H9 (cell line): Measurements from ENCODE around the gene PPP4R2. TPM values are rescaled to one million over a fixed set of nuclear protein-coding genes. Genes with fewer than 3 reads are reported as not detected.
"Not testable (repeated sequence)": the region's sequence is repeated elsewhere in the genome, so short reads cannot be mapped to it uniquely, and the experiment has no call there.

Experiments used
- DNase-seq: peaks from one replicate; pipeline ENCODE4 v3.0.0-alpha.2; 2017
- H2AFZ ChIP-seq: one replicate; pipeline ENCODE4 v1.6.1; 2013; ENCODE audit warnings: mild to moderate bottlenecking, low read length, control low read depth, moderate library complexity
- H2AK5ac ChIP-seq: 2 replicates; pipeline ENCODE4 v1.6.1; 2013; ENCODE audit warnings: low read length, control low read depth, mixed read lengths; ENCODE audit not compliant: insufficient read length
- H2BK120ac ChIP-seq: one replicate; pipeline ENCODE4 v1.6.1; 2013; ENCODE audit warnings: low read depth, mild to moderate bottlenecking, low read length, control low read depth, inconsistent platforms; ENCODE audit not compliant: poor library complexity, severe bottlenecking
- H2BK12ac ChIP-seq: 2 replicates; pipeline ENCODE4 v1.6.1; 2013; ENCODE audit warnings: low read length, control low read depth, mixed read lengths, low read depth; ENCODE audit not compliant: insufficient read length
- H2BK15ac ChIP-seq: 2 replicates; pipeline ENCODE4 v1.6.1; 2013; ENCODE audit warnings: low read depth, low read length, control low read depth
- H2BK20ac ChIP-seq: one replicate; pipeline ENCODE4 v1.6.1; 2013; ENCODE audit warnings: low read depth, mild to moderate bottlenecking, low read length, control low read depth, inconsistent platforms; ENCODE audit not compliant: poor library complexity, severe bottlenecking
- H2BK5ac ChIP-seq: 2 replicates; pipeline ENCODE4 v1.6.1; 2013; ENCODE audit warnings: low read length, control low read depth, mixed read lengths; ENCODE audit not compliant: insufficient read length
- H3K14ac ChIP-seq: 2 replicates; pipeline ENCODE4 v1.6.1; 2013; ENCODE audit warnings: low read length, control low read depth; ENCODE audit not compliant: insufficient read depth
- H3K18ac ChIP-seq: 2 replicates; pipeline ENCODE4 v1.6.1; 2013; ENCODE audit warnings: low read depth, mild to moderate bottlenecking, mixed read lengths, low read length, control low read depth; ENCODE audit not compliant: insufficient read length
- H3K23ac ChIP-seq: 2 replicates; pipeline ENCODE4 v1.6.1; 2013; ENCODE audit warnings: low read length, control low read depth, mixed read lengths, low read depth; ENCODE audit not compliant: insufficient read length
- H3K23me2 ChIP-seq: 2 replicates; pipeline ENCODE4 v1.6.1; 2013; ENCODE audit warnings: low read depth, mild to moderate bottlenecking, mixed read lengths, low read length, control low read depth; ENCODE audit not compliant: insufficient read length, poor library complexity, severe bottlenecking
- H3K27ac ChIP-seq: 2 replicates; pipeline ENCODE4 v1.5.1; 2013; ENCODE audit warnings: low read length, control low read depth, mixed read lengths, low read depth; ENCODE audit not compliant: insufficient read length
- H3K27me3 ChIP-seq: 2 replicates; pipeline ENCODE4 v1.6.1; 2013; ENCODE audit warnings: low read length, control low read depth, inconsistent platforms; ENCODE audit not compliant: insufficient read depth
- H3K4ac ChIP-seq: 2 replicates; pipeline ENCODE4 v1.6.1; 2013; ENCODE audit warnings: low read depth, mild to moderate bottlenecking, control low read depth, inconsistent platforms, low read length, moderate library complexity
- H3K4me1 ChIP-seq: 2 replicates; pipeline ENCODE4 v1.6.1; 2013; ENCODE audit warnings: low read length, control low read depth, inconsistent platforms; ENCODE audit not compliant: insufficient read depth
- H3K4me2 ChIP-seq: 2 replicates; pipeline ENCODE4 v1.6.1; 2013; ENCODE audit warnings: low read length, control low read depth, mixed read lengths; ENCODE audit not compliant: insufficient read length, insufficient read depth
- H3K56ac ChIP-seq: 2 replicates; pipeline ENCODE4 v1.6.1; 2013; ENCODE audit warnings: low read depth, mild to moderate bottlenecking, mixed read lengths, low read length, control low read depth; ENCODE audit not compliant: insufficient read length
- H3K79me1 ChIP-seq: 2 replicates; pipeline ENCODE4 v1.6.1; 2013; ENCODE audit warnings: low read depth, mild to moderate bottlenecking, moderate library complexity, low read length, control low read depth, inconsistent platforms; ENCODE audit not compliant: insufficient read depth, poor library complexity, severe bottlenecking
- H3K79me2 ChIP-seq: 2 replicates; pipeline ENCODE4 v1.6.1; 2013; ENCODE audit warnings: low read length, control low read depth, inconsistent platforms; ENCODE audit not compliant: insufficient read depth
- H3K9ac ChIP-seq: 2 replicates; pipeline ENCODE4 v1.6.1; 2013; ENCODE audit warnings: low read length, control low read depth, mixed read lengths; ENCODE audit not compliant: insufficient read length; ENCODE audit errors: extremely low read depth
- H3K9me3 ChIP-seq: one replicate; pipeline ENCODE4 v1.6.1; 2013; ENCODE audit warnings: low read depth, low read length, inconsistent platforms; ENCODE audit not compliant: control insufficient read depth
- H3T11ph ChIP-seq: one replicate; pipeline ENCODE4 v1.6.1; 2013; ENCODE audit warnings: mild to moderate bottlenecking, low read length, control low read depth, inconsistent platforms
- H4K20me1 ChIP-seq: one replicate; pipeline ENCODE4 v1.6.1; 2013; ENCODE audit not compliant: control insufficient read depth, insufficient read length, insufficient read depth
- H4K5ac ChIP-seq: 2 replicates; pipeline ENCODE4 v1.6.1; 2013; ENCODE audit warnings: low read depth, mild to moderate bottlenecking, mixed read lengths, low read length, control low read depth; ENCODE audit not compliant: insufficient read length
- H4K8ac ChIP-seq: replicated peaks from 2 replicates; pipeline ENCODE4 v1.6.1; 2013; ENCODE audit warnings: low read length, control low read depth, mixed read lengths, low read depth; ENCODE audit not compliant: insufficient read length
- H4K91ac ChIP-seq: 2 replicates; pipeline ENCODE4 v1.6.1; 2013; ENCODE audit warnings: low read depth, mild to moderate bottlenecking, moderate library complexity, mixed read lengths, low read length, control low read depth; ENCODE audit not compliant: insufficient read length
- H3K27ac Mint-ChIP-seq, 3 experiments: 2 replicates in 2 of 3; 3 replicates in 1 of 3; pipeline ENCODE4 v1.8.0; 2020 to 2021; ENCODE audit warnings: mixed read lengths in 3 of 3, mild to moderate bottlenecking in 1 of 3, moderate library complexity in 1 of 3
- H3K27me3 Mint-ChIP-seq: 2 replicates; pipeline ENCODE4 v1.8.0; 2021; ENCODE audit warnings: low read depth, mild to moderate bottlenecking, moderate library complexity, mixed read lengths
- H3K36me3 Mint-ChIP-seq, 3 experiments: 2 replicates in 2 of 3; 3 replicates in 1 of 3; pipeline ENCODE4 v1.8.0; 2020 to 2021; ENCODE audit warnings: low read depth in 3 of 3, mixed read lengths in 3 of 3; ENCODE audit not compliant: insufficient read depth in 1 of 3
- H3K4me1 Mint-ChIP-seq, 2 experiments: 2 replicates each; pipeline ENCODE4 v1.8.0; 2020; ENCODE audit warnings: mixed read lengths in 2 of 2
- H3K4me3 Mint-ChIP-seq, 2 experiments: 2 replicates in 1 of 2; 3 replicates in 1 of 2; pipeline ENCODE4 v1.8.0; 2020 to 2021; ENCODE audit warnings: mild to moderate bottlenecking in 2 of 2, mixed read lengths in 2 of 2, moderate library complexity in 1 of 2
- H3K9me3 Mint-ChIP-seq, 2 experiments: 2 replicates in 1 of 2; 3 replicates in 1 of 2; pipeline ENCODE4 v1.8.0; 2020; ENCODE audit warnings: mild to moderate bottlenecking in 2 of 2, mixed read lengths in 2 of 2, moderate library complexity in 1 of 2
- WGBS: extraction: QIAGEN DNeasy Blood & Tissue Kit; methylation state at CpG from one replicate; pipeline ENCODE4 v1.1.7; 2013; ENCODE audit warnings: missing lambda C conversion rate, low lambda C conversion rate, mixed read lengths; ENCODE audit not compliant: insufficient read length; ENCODE audit errors: extremely low coverage; 5-methylcytosine and 5-hydroxymethylcytosine counted together
- total RNA-seq: library from RNA; stranded (reverse); gene quantifications from 2 replicates; pipeline ENCODE4 v1.2.1, GENCODE V29; 2021
- TF ChIP-seq, protein P1 (sequence below): fragments of 200-600 bp; sonication (generic); conservative IDR thresholded peaks from 3 replicates; pipeline ENCODE4 v1.8.0; 2021; ENCODE audit warnings: antibody characterized with exemption, mild to moderate bottlenecking

The PPP4R2 gene
- total RNA-seq, 1 experiment from 2014 or later: 132 TPM

DNA sequence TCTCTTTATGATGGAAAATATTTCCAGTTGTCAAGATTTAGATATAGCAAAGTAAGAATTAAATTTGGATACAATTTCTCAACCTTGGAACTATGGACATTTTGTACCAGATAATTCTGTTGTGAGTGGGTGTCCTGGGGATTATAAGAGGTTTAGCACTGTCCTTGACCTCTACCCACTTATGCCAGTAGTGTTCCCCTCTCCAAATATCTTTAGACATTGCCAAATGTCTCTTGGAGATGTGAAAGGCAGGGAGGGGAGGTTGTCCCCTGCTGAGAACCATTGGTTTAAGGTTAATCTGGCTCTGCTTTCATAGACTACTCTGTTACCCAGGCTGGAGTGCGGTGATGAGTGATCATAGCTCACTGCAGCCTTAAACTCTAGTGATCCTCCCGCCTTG lies 64.8 kb downstream of the PPP4R2 start, which contains the start of gene EBLN2:
Gene EBLN2 (plus strand): TSS at position 244 of the 400 bp plus-strand sequence. CDS start 423 bp downstream, outside the sequence.
- Histone ChIP-seq H3K79me1 (peaks cover 2% of the 10 kb centered on the region), H3K4ac (no peak within 1 kb of the TSS), H2BK12ac (no peak within 1 kb of the TSS), H3K23me2 (no peaks in the 10 kb centered on the region), H4K8ac (no peak within 1 kb of the TSS), H3K4me1 (no peaks in the 10 kb centered on the region), H3K27ac (no peak within 1 kb of the TSS), H3K9me3 (no peaks in the 10 kb centered on the region), H3T11ph (no peak within 1 kb of the TSS), H3K56ac (no peak within 1 kb of the TSS), H2BK120ac (no peak within 1 kb of the TSS), H4K20me1 (no peaks in the 10 kb centered on the region), H3K4me2 (no peak within 1 kb of the TSS), H3K27me3 (no peaks in the 10 kb centered on the region), H2AFZ (no peak within 1 kb of the TSS), H2BK20ac (no peak within 1 kb of the TSS), H4K5ac (no peak within 1 kb of the TSS), H2BK15ac (no peak within 1 kb of the TSS), H3K9ac (no peak within 1 kb of the TSS), H3K14ac (no peak within 1 kb of the TSS), H2AK5ac (no peak within 1 kb of the TSS), H4K91ac (no peak within 1 kb of the TSS), H3K79me2 (peaks cover 1% of the 10 kb centered on the region; the same call in 1 of the 2 replicates), H2BK5ac (no peak within 1 kb of the TSS), H3K23ac (no peak within 1 kb of the TSS), H3K18ac (no peak within 1 kb of the TSS)
- Mint-ChIP-seq H3K4me1 (peaks cover 2 to 3% of the 10 kb centered on the region in 2 experiments; a peak in 1 of 4 replicates), H3K36me3 (peaks cover 28 to 66% (median 59%) of the 10 kb centered on the region in 3 experiments; a peak in 6 of 7 replicates), H3K4me3 (no peak within 1 kb of the TSS), H3K9me3 (no peaks in the 10 kb centered on the region), H3K27me3 (no peaks in the 10 kb centered on the region), H3K27ac (no peak within 1 kb of the TSS)
- no CpG with 5 or more reads among the region's 2 CpGs for WGBS
- TF ChIP-seq, protein P1, sequence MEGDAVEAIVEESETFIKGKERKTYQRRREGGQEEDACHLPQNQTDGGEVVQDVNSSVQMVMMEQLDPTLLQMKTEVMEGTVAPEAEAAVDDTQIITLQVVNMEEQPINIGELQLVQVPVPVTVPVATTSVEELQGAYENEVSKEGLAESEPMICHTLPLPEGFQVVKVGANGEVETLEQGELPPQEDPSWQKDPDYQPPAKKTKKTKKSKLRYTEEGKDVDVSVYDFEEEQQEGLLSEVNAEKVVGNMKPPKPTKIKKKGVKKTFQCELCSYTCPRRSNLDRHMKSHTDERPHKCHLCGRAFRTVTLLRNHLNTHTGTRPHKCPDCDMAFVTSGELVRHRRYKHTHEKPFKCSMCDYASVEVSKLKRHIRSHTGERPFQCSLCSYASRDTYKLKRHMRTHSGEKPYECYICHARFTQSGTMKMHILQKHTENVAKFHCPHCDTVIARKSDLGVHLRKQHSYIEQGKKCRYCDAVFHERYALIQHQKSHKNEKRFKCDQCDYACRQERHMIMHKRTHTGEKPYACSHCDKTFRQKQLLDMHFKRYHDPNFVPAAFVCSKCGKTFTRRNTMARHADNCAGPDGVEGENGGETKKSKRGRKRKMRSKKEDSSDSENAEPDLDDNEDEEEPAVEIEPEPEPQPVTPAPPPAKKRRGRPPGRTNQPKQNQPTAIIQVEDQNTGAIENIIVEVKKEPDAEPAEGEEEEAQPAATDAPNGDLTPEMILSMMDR: no peak
- DNase-seq: no peak

DNA sequence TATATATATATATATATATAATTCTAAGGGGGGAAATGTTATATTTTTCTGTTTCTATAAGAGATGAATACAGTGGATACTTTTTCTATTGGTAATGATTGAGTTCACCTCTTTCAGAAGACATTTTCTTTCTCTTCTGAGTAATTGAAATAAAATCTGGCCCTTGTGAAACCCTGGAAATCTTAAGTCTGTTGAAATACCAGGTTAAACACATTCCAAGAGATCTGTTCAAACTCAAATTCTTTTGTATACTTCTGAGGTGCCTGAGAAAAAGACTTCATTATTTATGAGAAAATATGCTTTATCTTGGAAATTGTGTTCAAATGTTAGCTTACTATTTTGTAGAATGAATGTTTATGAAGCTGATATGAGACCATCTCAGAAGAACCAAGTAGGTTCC lies 69.6 kb downstream of the PPP4R2 start:
- not testable (repeated sequence) for H4K91ac ChIP-seq, H3K56ac ChIP-seq, DNase-seq, H3K4me2 ChIP-seq, H3K27ac Mint-ChIP-seq, H3K4me1 ChIP-seq, H2AFZ ChIP-seq, H2BK20ac ChIP-seq, H3K79me1 ChIP-seq, H2BK120ac ChIP-seq, H4K5ac ChIP-seq, H2BK12ac ChIP-seq, H2AK5ac ChIP-seq, H3K23me2 ChIP-seq, H3K79me2 ChIP-seq, H3K27me3 Mint-ChIP-seq, H4K8ac ChIP-seq, H3K9ac ChIP-seq, H2BK15ac ChIP-seq, H3K4ac ChIP-seq, H3K4me3 Mint-ChIP-seq, H3K9me3 Mint-ChIP-seq, H3K9me3 ChIP-seq, H3K27ac ChIP-seq, H3K18ac ChIP-seq, H2BK5ac ChIP-seq, H3K23ac ChIP-seq, H3T11ph ChIP-seq, H3K27me3 ChIP-seq, H4K20me1 ChIP-seq, H3K14ac ChIP-seq
- peaks cover 13 to 19% of the 10 kb centered on the region in 2 experiments for H3K4me1 Mint-ChIP-seq
- peaks cover 22 to 55% (median 42%) of the 10 kb centered on the region in 3 experiments; a peak in 6 of 7 replicates for H3K36me3 Mint-ChIP-seq
